ENCODE results near the gene STRC.
"Not testable (repeated sequence)": the region's sequence is repeated elsewhere in the genome, so short reads cannot be mapped to it uniquely, and the experiment has no call there.

STRC gene

DNA sequence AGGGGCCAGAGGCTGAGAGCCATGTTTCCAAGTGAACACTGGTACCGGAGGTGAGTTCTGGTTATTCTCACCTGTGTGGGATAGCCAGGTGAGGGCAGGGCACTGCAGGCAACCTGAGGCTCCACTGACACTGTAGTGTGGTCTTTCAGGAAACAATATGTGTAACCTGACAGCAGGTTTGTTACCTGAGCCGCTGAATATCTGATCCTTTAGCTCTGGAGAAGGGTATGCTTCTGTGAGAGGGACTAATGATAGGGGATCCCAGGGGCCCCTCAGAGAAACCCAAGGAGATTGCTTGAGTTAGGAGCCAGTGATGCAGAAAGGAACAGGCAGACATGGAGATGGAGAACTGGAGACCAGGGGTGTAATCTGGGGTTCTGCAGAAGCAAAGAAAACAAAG lies at the start of gene STRC:
TSS of gene STRC (minus strand) at position 101 of the 400 bp plus-strand sequence. CDS start at position 23, 78 bp downstream.
- not testable (repeated sequence) for H3K4me2 ChIP-seq (ENCODE audit: low read depth, low read length, poor library complexity, severe bottlenecking); H3F3A ChIP-seq (ENCODE audit: insufficient read depth); H3K27me3 ChIP-seq (ENCODE audit: low read length); H3K9me3 ChIP-seq (ENCODE audit: insufficient read depth, low read length); H3K4me3 ChIP-seq (ENCODE audit: insufficient read depth, low read length, poor library complexity, severe bottlenecking); H3K9ac ChIP-seq (ENCODE audit: low read length); H2AFZ ChIP-seq (ENCODE audit: low read depth, low read length, severe bottlenecking); H3K27ac ChIP-seq (ENCODE audit: low read depth, low read length); H4K20me1 ChIP-seq (ENCODE audit: low read depth, low read length); H3K36me3 ChIP-seq (ENCODE audit: low read length); H3K9me2 ChIP-seq (replicated peaks; ENCODE audit: insufficient read depth, low read length); H3K79me2 ChIP-seq (ENCODE audit: insufficient read depth, low read length)

DNA sequence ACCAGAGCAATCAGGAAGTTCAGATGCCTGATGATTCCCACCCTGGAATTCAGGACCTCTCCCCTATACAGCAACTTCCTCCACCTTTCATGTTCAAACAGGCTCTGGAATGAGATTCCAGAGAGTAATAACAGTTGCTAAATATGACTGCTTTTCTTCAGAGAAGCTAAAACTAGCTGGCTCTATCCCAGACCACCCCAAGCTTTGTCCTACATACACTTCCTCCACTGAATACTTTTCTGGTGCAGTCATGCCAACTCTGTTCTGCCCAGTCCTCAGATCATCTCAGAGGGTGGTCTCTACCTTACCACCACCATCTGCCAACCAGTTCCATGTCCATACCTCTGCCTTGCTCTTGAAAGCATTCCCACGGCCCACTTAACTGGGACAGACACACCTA lies 47.6 kb upstream of the STRC start:
- H4K20me1 ChIP-seq (ENCODE audit: low read depth, low read length), result not testable (repeated sequence)

DNA sequence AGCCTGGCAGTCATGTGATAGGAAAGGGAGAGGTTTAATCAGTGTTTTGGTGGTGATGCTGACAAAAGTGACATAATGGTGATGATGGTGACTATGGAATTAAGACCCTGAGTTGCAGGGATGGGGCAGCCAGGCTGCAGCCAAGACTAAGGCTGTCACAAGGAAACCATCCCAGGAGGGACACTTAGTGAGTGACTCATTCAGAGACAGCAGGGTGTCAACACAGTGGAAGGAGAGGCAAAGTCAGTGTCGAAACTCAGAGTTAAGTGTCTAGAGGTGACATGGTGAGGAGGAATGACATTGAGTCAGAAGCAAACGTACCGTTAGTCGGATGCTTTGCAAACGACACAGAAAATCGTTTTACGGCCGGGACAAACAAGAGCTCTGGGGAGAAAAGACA lies 44.7 kb upstream of the STRC start:
- not testable (repeated sequence) for H2AFZ ChIP-seq (ENCODE audit: low read depth, low read length, severe bottlenecking); H3K79me2 ChIP-seq (ENCODE audit: insufficient read depth, low read length); H3K27me3 ChIP-seq (ENCODE audit: low read length); H3K4me3 ChIP-seq (ENCODE audit: insufficient read depth, low read length, poor library complexity, severe bottlenecking); H3K9ac ChIP-seq (ENCODE audit: low read length); H4K20me1 ChIP-seq (ENCODE audit: low read depth, low read length); H3K27ac ChIP-seq (ENCODE audit: low read depth, low read length); H3K9me2 ChIP-seq (replicated peaks; ENCODE audit: insufficient read depth, low read length); H3F3A ChIP-seq (ENCODE audit: insufficient read depth); H3K36me3 ChIP-seq (ENCODE audit: low read length); H3K9me3 ChIP-seq (ENCODE audit: insufficient read depth, low read length); H3K4me2 ChIP-seq (ENCODE audit: low read depth, low read length, poor library complexity, severe bottlenecking)

More for the DNA sequence above, 47.6 kb upstream of the STRC start:
- H3K4me3 ChIP-seq (ENCODE audit: insufficient read depth, low read length, poor library complexity, severe bottlenecking); H3K27ac ChIP-seq (ENCODE audit: low read depth, low read length); H3K79me2 ChIP-seq (ENCODE audit: insufficient read depth, low read length); H3K27me3 ChIP-seq (ENCODE audit: low read length); H3K36me3 ChIP-seq (ENCODE audit: low read length); H3K9me3 ChIP-seq (ENCODE audit: insufficient read depth, low read length); H3K9ac ChIP-seq (ENCODE audit: low read length); H3F3A ChIP-seq (ENCODE audit: insufficient read depth); H3K9me2 ChIP-seq (replicated peaks; ENCODE audit: insufficient read depth, low read length); H3K4me2 ChIP-seq (ENCODE audit: low read depth, low read length, poor library complexity, severe bottlenecking); H2AFZ ChIP-seq (ENCODE audit: low read depth, low read length, severe bottlenecking): not testable (repeated sequence)

- H2AFZ ChIP-seq (ENCODE audit: low read depth, low read length, severe bottlenecking); H3K36me3 ChIP-seq (ENCODE audit: low read length); H3K27ac ChIP-seq (ENCODE audit: low read depth, low read length): not testable (repeated sequence)
Measured at GRCh38 chr15:43662293-43662692, 43.7 kb upstream of the STRC start.

DNA sequence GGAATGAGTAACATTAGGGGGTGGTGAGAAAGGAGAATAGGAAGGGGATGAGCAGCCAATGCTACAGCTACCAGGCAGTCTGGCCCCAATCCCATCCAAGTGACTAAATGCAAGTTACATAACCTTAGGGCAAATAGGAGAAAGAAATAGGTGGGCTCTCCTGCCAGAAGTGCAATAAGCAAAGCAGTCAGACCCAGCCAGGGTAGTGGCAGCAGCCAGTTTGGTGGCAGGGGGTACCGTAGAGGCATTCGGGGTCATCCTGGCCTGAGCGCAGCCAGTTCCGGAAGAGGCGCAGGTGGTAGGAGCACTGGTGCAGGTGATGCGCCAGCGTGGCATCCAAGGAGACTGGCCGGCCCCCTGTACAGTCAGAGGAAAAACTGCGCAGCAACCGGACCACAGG lies 41.1 kb upstream of the STRC start:
- H2AFZ ChIP-seq (ENCODE audit: low read depth, low read length, severe bottlenecking); H3F3A ChIP-seq (ENCODE audit: insufficient read depth); H3K27me3 ChIP-seq (ENCODE audit: low read length); H4K20me1 ChIP-seq (ENCODE audit: low read depth, low read length); H3K4me3 ChIP-seq (ENCODE audit: insufficient read depth, low read length, poor library complexity, severe bottlenecking); H3K79me2 ChIP-seq (ENCODE audit: insufficient read depth, low read length); H3K36me3 ChIP-seq (ENCODE audit: low read length); H3K4me2 ChIP-seq (ENCODE audit: low read depth, low read length, poor library complexity, severe bottlenecking); H3K9me3 ChIP-seq (ENCODE audit: insufficient read depth, low read length); H3K9me2 ChIP-seq (replicated peaks; ENCODE audit: insufficient read depth, low read length); H3K27ac ChIP-seq (ENCODE audit: low read depth, low read length); H3K9ac ChIP-seq (ENCODE audit: low read length): not testable (repeated sequence)

More at GRCh38 chr15:43662293-43662692, 43.7 kb upstream of the STRC start:
- not testable (repeated sequence) for H3K9me2 ChIP-seq (replicated peaks; ENCODE audit: insufficient read depth, low read length); H3K9ac ChIP-seq (ENCODE audit: low read length); H3F3A ChIP-seq (ENCODE audit: insufficient read depth); H3K4me3 ChIP-seq (ENCODE audit: insufficient read depth, low read length, poor library complexity, severe bottlenecking); H3K4me2 ChIP-seq (ENCODE audit: low read depth, low read length, poor library complexity, severe bottlenecking); H3K27me3 ChIP-seq (ENCODE audit: low read length); H3K9me3 ChIP-seq (ENCODE audit: insufficient read depth, low read length); H3K79me2 ChIP-seq (ENCODE audit: insufficient read depth, low read length); H4K20me1 ChIP-seq (ENCODE audit: low read depth, low read length)

- not testable (repeated sequence) for H4K20me1 ChIP-seq (ENCODE audit: low read depth, low read length); H3K9ac ChIP-seq (ENCODE audit: low read length); H3K9me3 ChIP-seq (ENCODE audit: insufficient read depth, low read length); H3K79me2 ChIP-seq (ENCODE audit: insufficient read depth, low read length); H3K4me3 ChIP-seq (ENCODE audit: insufficient read depth, low read length, poor library complexity, severe bottlenecking); H3K36me3 ChIP-seq (ENCODE audit: low read length); H2AFZ ChIP-seq (ENCODE audit: low read depth, low read length, severe bottlenecking); H3K27ac ChIP-seq (ENCODE audit: low read depth, low read length); H3K4me2 ChIP-seq (ENCODE audit: low read depth, low read length, poor library complexity, severe bottlenecking); H3K9me2 ChIP-seq (replicated peaks; ENCODE audit: insufficient read depth, low read length); H3F3A ChIP-seq (ENCODE audit: insufficient read depth); H3K27me3 ChIP-seq (ENCODE audit: low read length)
Measured at GRCh38 chr15:43649430-43649926, 30.9 kb upstream of the STRC start.
